MM.1S (cell line): Measurements from ENCODE around the gene CLASP1.

Experiments
- DNase-seq: peaks from one replicate; pipeline ENCODE4 v3.0.0-alpha.2; 2015
- H2AFZ ChIP-seq: fragments of 300-600 bp; sonication (generic); 2 replicates; pipeline ENCODE4 v1.6.0; 2016; ENCODE audit warnings: antibody characterized with exemption, low read length
- H3F3A ChIP-seq: fragments of 300-600 bp; sonication (generic); 2 replicates; pipeline ENCODE4 v1.6.1; 2016; ENCODE audit warnings: mild to moderate bottlenecking, antibody characterized with exemption, low read length, moderate library complexity, mixed read lengths; ENCODE audit not compliant: insufficient read depth
- H3K27ac ChIP-seq: fragments of 300-600 bp; sonication (generic); 2 replicates; pipeline ENCODE4 v1.5.1; 2016; ENCODE audit warnings: mild to moderate bottlenecking, low read length
- H3K27me3 ChIP-seq: fragments of 300-600 bp; sonication (generic); replicated peaks from 2 replicates; pipeline ENCODE4 v1.6.0; 2016; ENCODE audit warnings: low read length; ENCODE audit not compliant: insufficient read depth
- H3K36me3 ChIP-seq: fragments of 300-600 bp; sonication (generic); replicated peaks from 2 replicates; pipeline ENCODE4 v1.6.1; 2016; ENCODE audit warnings: mild to moderate bottlenecking, low read length, mixed read lengths; ENCODE audit not compliant: insufficient read depth
- H3K4me1 ChIP-seq: fragments of 300-600 bp; sonication (generic); 2 replicates; pipeline ENCODE4 v1.6.1; 2016; ENCODE audit warnings: low read length, mixed read lengths
- H3K4me2 ChIP-seq: fragments of 300-600 bp; sonication (generic); 2 replicates; pipeline ENCODE4 v1.6.0; 2016; ENCODE audit warnings: low read depth, low read length
- H3K4me3 ChIP-seq: fragments of 300-600 bp; sonication (generic); 2 replicates; pipeline ENCODE4 v1.5.1; 2016; ENCODE audit warnings: low read length, mixed read lengths
- H3K79me2 ChIP-seq: fragments of 300-600 bp; sonication (generic); 2 replicates; pipeline ENCODE4 v1.6.1; 2016; ENCODE audit warnings: mixed run types, low read length, mixed read lengths
- H3K9ac ChIP-seq: fragments of 300-600 bp; sonication (generic); 2 replicates; pipeline ENCODE4 v1.6.1; 2016; ENCODE audit warnings: low read length, mixed read lengths
- H3K9me2 ChIP-seq: fragments of 300-600 bp; sonication (generic); replicated peaks from 2 replicates; pipeline ENCODE4 v1.6.1; 2016; ENCODE audit warnings: mild to moderate bottlenecking, low read length, mixed read lengths; ENCODE audit not compliant: insufficient read depth
- H3K9me3 ChIP-seq: fragments of 300-600 bp; sonication (generic); replicated peaks from 2 replicates; pipeline ENCODE4 v1.6.1; 2016; ENCODE audit warnings: mild to moderate bottlenecking, low read length, mixed read lengths; ENCODE audit not compliant: insufficient read depth
- H4K20me1 ChIP-seq: fragments of 300-600 bp; sonication (generic); 2 replicates; pipeline ENCODE4 v1.6.1; 2016; ENCODE audit warnings: mild to moderate bottlenecking, low read length, moderate library complexity, mixed read lengths; ENCODE audit not compliant: insufficient read depth
- EZH2 ChIP-seq: fragments of 300-600 bp; sonication (generic); optimal IDR thresholded peaks from 2 replicates; pipeline ENCODE3; 2017; ENCODE audit warnings: low read depth, mild to moderate bottlenecking, antibody characterized with exemption, low read length, mixed read lengths
- EZH2phosphoT487 ChIP-seq: fragments of 300-600 bp; sonication (generic); IDR thresholded peaks from 2 replicates; pipeline ENCODE4 v1.6.1; 2018; ENCODE audit warnings: antibody characterized with exemption, low read length
- TF ChIP-seq, protein P1 (sequence below): fragments of 300-600 bp; sonication (generic); IDR thresholded peaks from 2 replicates; pipeline ENCODE4 v1.5.1; 2016; ENCODE audit warnings: antibody characterized with exemption, low read length, mixed read lengths

CLASP1 gene

DNA sequence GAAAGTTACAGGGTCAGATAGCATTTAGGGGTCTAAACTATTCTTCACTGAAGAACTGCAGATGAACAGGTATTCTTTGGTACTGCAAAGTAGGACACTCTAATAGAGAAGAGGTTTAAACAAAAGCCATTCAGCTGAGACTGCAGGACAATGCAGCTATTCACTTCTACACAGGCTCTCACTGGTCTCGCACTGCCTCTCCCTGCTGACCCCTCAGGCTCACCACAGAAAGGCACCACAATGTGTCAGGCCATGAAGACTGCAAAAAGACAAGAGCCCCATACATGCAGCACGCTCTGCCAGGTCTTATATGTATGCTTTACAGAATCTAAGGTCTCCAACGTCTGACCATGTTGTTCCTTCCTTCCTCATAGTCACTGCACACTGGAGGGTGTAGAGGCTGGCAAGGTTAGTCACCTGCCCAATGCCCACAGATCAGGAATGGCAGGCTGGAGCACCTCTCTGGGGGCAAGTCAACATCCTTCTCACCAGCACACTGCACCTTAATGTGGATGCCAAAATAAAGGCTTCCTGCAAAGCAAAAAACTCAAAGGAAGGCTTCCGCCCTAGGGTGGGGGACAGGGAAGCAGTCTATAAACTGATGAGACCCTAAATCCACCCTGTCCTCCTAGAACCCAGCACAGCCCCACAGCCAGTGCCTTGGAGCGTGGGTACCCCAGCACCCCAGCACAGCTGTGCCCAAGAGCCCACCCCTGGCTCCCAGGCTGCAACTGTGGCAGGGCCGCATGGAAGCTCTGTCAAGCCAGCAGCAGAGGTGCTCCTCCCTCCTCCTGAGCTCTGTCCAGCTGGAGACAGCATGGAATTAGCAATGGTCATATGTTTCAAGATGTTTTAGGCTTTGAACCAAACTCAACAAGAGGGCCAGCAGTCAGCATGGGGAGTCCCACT, 129.3 kb downstream of the CLASP1 start:
- Histone ChIP-seq H3K27me3 (no peaks in the 10 kb centered on the region), H4K20me1 (no peaks in the 10 kb centered on the region), H3K9me3 (no peaks in the 10 kb centered on the region), H3K4me2 (no peak overlapping the region), H3F3A (no peaks in the 10 kb centered on the region), H3K9me2 (no peaks in the 10 kb centered on the region), H3K27ac (no peak overlapping the region), H3K79me2 (no peaks in the 10 kb centered on the region), H2AFZ (no peak overlapping the region), H3K36me3 (no peaks in the 10 kb centered on the region), H3K4me1 (no peaks in the 10 kb centered on the region), H3K9ac (no peak overlapping the region), H3K4me3 (no peak overlapping the region)
- DNase-seq, result no peak
- TF ChIP-seq EZH2, result no peak
- TF ChIP-seq, protein P1, sequence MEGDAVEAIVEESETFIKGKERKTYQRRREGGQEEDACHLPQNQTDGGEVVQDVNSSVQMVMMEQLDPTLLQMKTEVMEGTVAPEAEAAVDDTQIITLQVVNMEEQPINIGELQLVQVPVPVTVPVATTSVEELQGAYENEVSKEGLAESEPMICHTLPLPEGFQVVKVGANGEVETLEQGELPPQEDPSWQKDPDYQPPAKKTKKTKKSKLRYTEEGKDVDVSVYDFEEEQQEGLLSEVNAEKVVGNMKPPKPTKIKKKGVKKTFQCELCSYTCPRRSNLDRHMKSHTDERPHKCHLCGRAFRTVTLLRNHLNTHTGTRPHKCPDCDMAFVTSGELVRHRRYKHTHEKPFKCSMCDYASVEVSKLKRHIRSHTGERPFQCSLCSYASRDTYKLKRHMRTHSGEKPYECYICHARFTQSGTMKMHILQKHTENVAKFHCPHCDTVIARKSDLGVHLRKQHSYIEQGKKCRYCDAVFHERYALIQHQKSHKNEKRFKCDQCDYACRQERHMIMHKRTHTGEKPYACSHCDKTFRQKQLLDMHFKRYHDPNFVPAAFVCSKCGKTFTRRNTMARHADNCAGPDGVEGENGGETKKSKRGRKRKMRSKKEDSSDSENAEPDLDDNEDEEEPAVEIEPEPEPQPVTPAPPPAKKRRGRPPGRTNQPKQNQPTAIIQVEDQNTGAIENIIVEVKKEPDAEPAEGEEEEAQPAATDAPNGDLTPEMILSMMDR, result no peak
- TF ChIP-seq EZH2phosphoT487, result no peak

GRCh38 chr2:121519153-121519552, 130.1 kb downstream of the CLASP1 start:
- Histone ChIP-seq H3K79me2 (no peaks in the 10 kb centered on the region), H3K27me3 (no peaks in the 10 kb centered on the region), H3K27ac (no peak overlapping the region), H3K4me3 (no peak overlapping the region), H3K9me2 (no peaks in the 10 kb centered on the region), H3F3A (no peaks in the 10 kb centered on the region), H3K4me2 (no peak overlapping the region), H3K4me1 (no peaks in the 10 kb centered on the region), H4K20me1 (no peaks in the 10 kb centered on the region), H2AFZ (no peak overlapping the region), H3K36me3 (no peaks in the 10 kb centered on the region), H3K9ac (no peak overlapping the region), H3K9me3 (no peaks in the 10 kb centered on the region)
- TF ChIP-seq, protein P1, result no peak
- TF ChIP-seq EZH2phosphoT487 (no peak), EZH2 (no peak)
- DNase-seq, result no peak

- Histone ChIP-seq H3K4me3 (no peak overlapping the region), H4K20me1 (no peaks in the 10 kb centered on the region), H3K36me3 (no peaks in the 10 kb centered on the region), H3K4me1 (no peaks in the 10 kb centered on the region), H3K27ac (no peak overlapping the region), H3K9me3 (no peaks in the 10 kb centered on the region), H3K4me2 (no peak overlapping the region), H3K9ac (no peak overlapping the region), H3K27me3 (no peaks in the 10 kb centered on the region), H3F3A (no peaks in the 10 kb centered on the region), H2AFZ (no peak overlapping the region), H3K9me2 (no peaks in the 10 kb centered on the region), H3K79me2 (no peaks in the 10 kb centered on the region)
- TF ChIP-seq EZH2phosphoT487 (no peak), EZH2 (no peak)
- TF ChIP-seq, protein P1, result no peak
- no peak for DNase-seq
Observed at GRCh38 chr2:121513597-121514333, 135.5 kb downstream of the CLASP1 start.
